IMR-90 (cell line): ENCODE results near the gene CD99. TPM values are rescaled to one million over a fixed set of nuclear protein-coding genes. Genes with fewer than 3 reads are reported as not detected.
A peak's percentile ranks its signal among the peaks of the same experiment; 100 is the strongest.

ENCODE experiments used
- ATAC-seq: fragments of 200-7000 bp; cut with Tn5 transposase; 2 replicates; pipeline ENCODE4 v1.9.1; 2020; ENCODE audit warnings: low read depth, mild to moderate bottlenecking, moderate library complexity
- BruUV-seq: library from RNA; stranded (reverse); fragments of 400-500 nt; replicated peaks from 2 replicates; lab custom pipeline; 2021; lab: Mats Ljungman, UMichigan
- CTCF ChIA-PET: fragments of 300-600 bp; formaldehyde crosslinking; extraction: SDS; loops from one replicate; lab custom pipeline; 2021; ENCODE audit warnings: antibody characterized with exemption; lab: Yijun Ruan, JAX
- POLR2A ChIA-PET: fragments of 300-600 bp; sonication (Branson Sonifier 250); formaldehyde crosslinking; loops from one replicate; lab custom pipeline; 2022; ENCODE audit warnings: antibody characterized with exemption; ENCODE audit not compliant: unreplicated experiment; lab: Charles Lee
- DNase-seq: peaks from one replicate; pipeline ENCODE4 v3.0.0; 2013
- H2AFZ ChIP-seq: replicated peaks from 2 replicates; pipeline ENCODE3; 2013; ENCODE audit warnings: low read length, mild to moderate bottlenecking; ENCODE audit not compliant: poor library complexity
- H2AK5ac ChIP-seq: 2 replicates; pipeline ENCODE4 v1.6.1; 2013; ENCODE audit warnings: low read depth, low read length, inconsistent platforms
- H2AK9ac ChIP-seq: replicated peaks from 2 replicates; pipeline ENCODE3; 2013; ENCODE audit warnings: mild to moderate bottlenecking, low read depth, low read length, moderate library complexity; ENCODE audit not compliant: poor library complexity
- H2BK120ac ChIP-seq: 2 replicates; pipeline ENCODE4 v1.6.1; 2013; ENCODE audit warnings: low read depth, low read length, inconsistent platforms
- H2BK15ac ChIP-seq: 3 replicates; pipeline ENCODE4 v1.6.1; 2013; ENCODE audit warnings: low read depth, low read length, inconsistent platforms
- H2BK20ac ChIP-seq: 2 replicates; pipeline ENCODE4 v1.6.1; 2013; ENCODE audit warnings: low read depth, mild to moderate bottlenecking, inconsistent platforms, low read length, moderate library complexity
- H2BK5ac ChIP-seq: 2 replicates; pipeline ENCODE4 v1.6.1; 2013; ENCODE audit warnings: mild to moderate bottlenecking, low read depth, low read length, inconsistent platforms; ENCODE audit not compliant: poor library complexity, severe bottlenecking
- H3K14ac ChIP-seq: replicated peaks from 2 replicates; pipeline ENCODE4 v1.6.1; 2013; ENCODE audit warnings: low read depth, low read length, inconsistent platforms
- H3K18ac ChIP-seq: 2 replicates; pipeline ENCODE4 v1.6.1; 2013; ENCODE audit warnings: low read depth, low read length, control low read depth
- H3K23ac ChIP-seq: 2 replicates; pipeline ENCODE4 v1.6.1; 2013; ENCODE audit warnings: low read depth, low read length, inconsistent platforms
- H3K27ac ChIP-seq: 2 replicates; pipeline ENCODE4 v1.5.1; 2013; ENCODE audit warnings: mild to moderate bottlenecking, control low read depth, low read length; ENCODE audit not compliant: insufficient read depth
- H3K27me3 ChIP-seq: 2 replicates; pipeline ENCODE4 v1.6.1; 2013; ENCODE audit warnings: low read length; ENCODE audit not compliant: control insufficient read depth, insufficient read depth
- H3K36me3 ChIP-seq: 2 replicates; pipeline ENCODE4 v1.6.1; 2013; ENCODE audit warnings: low read length, mixed read lengths; ENCODE audit not compliant: control insufficient read depth, insufficient read depth
- H3K4ac ChIP-seq: 2 replicates; pipeline ENCODE4 v1.6.1; 2013; ENCODE audit warnings: low read depth, low read length, inconsistent platforms
- H3K4me1 ChIP-seq: 2 replicates; pipeline ENCODE4 v1.6.1; 2013; ENCODE audit warnings: low read length, mixed read lengths; ENCODE audit not compliant: control insufficient read depth, insufficient read depth
- H3K4me2 ChIP-seq: 2 replicates; pipeline ENCODE4 v1.6.1; 2013; ENCODE audit warnings: low read depth, mild to moderate bottlenecking, control low read depth, low read length, moderate library complexity
- H3K4me3 ChIP-seq: 2 replicates; pipeline ENCODE4 v1.5.1; 2013; ENCODE audit warnings: low read depth, mild to moderate bottlenecking, control low read depth, low read length, moderate library complexity; ENCODE audit not compliant: insufficient read depth
- H3K56ac ChIP-seq: 2 replicates; pipeline ENCODE4 v1.6.1; 2013; ENCODE audit warnings: low read length, inconsistent platforms; ENCODE audit not compliant: insufficient read depth; ENCODE audit errors: extremely low read depth
- H3K79me1 ChIP-seq, 2 experiments: 2 replicates each; pipeline ENCODE4 v1.6.1; 2013; ENCODE audit warnings: low read length in 2 of 2, inconsistent platforms in 1 of 2, low read depth in 1 of 2
- H3K9ac ChIP-seq: 2 replicates; pipeline ENCODE4 v1.6.1; 2013; ENCODE audit warnings: low read depth, low read length, control low read depth
- H3K9me1 ChIP-seq: 2 replicates; pipeline ENCODE4 v1.6.1; 2013; ENCODE audit warnings: low read length, inconsistent platforms; ENCODE audit not compliant: insufficient read depth
- H3K9me3 ChIP-seq: 2 replicates; pipeline ENCODE4 v1.6.1; 2013; ENCODE audit warnings: low read length; ENCODE audit not compliant: control insufficient read depth, insufficient read depth
- H4K20me1 ChIP-seq: 2 replicates; pipeline ENCODE4 v1.6.1; 2013; ENCODE audit warnings: low read length, inconsistent platforms; ENCODE audit not compliant: insufficient read depth
- H4K5ac ChIP-seq: 2 replicates; pipeline ENCODE4 v1.6.1; 2013; ENCODE audit warnings: mild to moderate bottlenecking, low read depth, low read length, control low read depth
- H4K8ac ChIP-seq, 2 experiments: 2 replicates each; pipeline ENCODE4 v1.6.1; 2013; ENCODE audit warnings: low read depth in 2 of 2, low read length in 2 of 2, control low read depth in 1 of 2, inconsistent platforms in 1 of 2
- H4K91ac ChIP-seq: 2 replicates; pipeline ENCODE4 v1.6.1; 2013; ENCODE audit warnings: low read depth, low read length, inconsistent platforms; ENCODE audit not compliant: insufficient read depth
- BHLHE40 ChIP-seq: fragments of 150-350 bp; IDR thresholded peaks from 2 replicates; pipeline ENCODE4 v1.6.1; 2016; ENCODE audit warnings: mild to moderate bottlenecking, low read depth, low read length
- CEBPB ChIP-seq: IDR thresholded peaks from 2 replicates; pipeline ENCODE4 v1.6.1; 2012; ENCODE audit warnings: low read depth, low read length, improper control_type of control experiment
- FOS ChIP-seq: fragments of 150-350 bp; IDR thresholded peaks from 2 replicates; pipeline ENCODE4 v1.6.1; 2016; ENCODE audit warnings: low read depth, low read length
- MAFK ChIP-seq: IDR thresholded peaks from 2 replicates; pipeline ENCODE4 v1.6.1; 2012; ENCODE audit warnings: low read depth, low read length, improper control_type of control experiment
- MAZ ChIP-seq: IDR thresholded peaks from 2 replicates; pipeline ENCODE4 v1.6.1; 2012; ENCODE audit warnings: low read depth, mild to moderate bottlenecking, low read length, improper control_type of control experiment, moderate library complexity, borderline replicate concordance
- MXI1 ChIP-seq: IDR thresholded peaks from 2 replicates; pipeline ENCODE4 v1.6.1; 2012; ENCODE audit warnings: low read depth, mild to moderate bottlenecking, low read length, moderate library complexity, borderline replicate concordance
- NFE2L2 ChIP-seq: fragments of 150-350 bp; IDR thresholded peaks from 2 replicates; pipeline ENCODE4 v1.6.1; 2016; ENCODE audit warnings: low read depth, mild to moderate bottlenecking, low read length
- POLR2A ChIP-seq: IDR thresholded peaks from 2 replicates; pipeline ENCODE4 v1.6.1; 2012; ENCODE audit warnings: mild to moderate bottlenecking, low read depth, low read length
- RAD21 ChIP-seq: IDR thresholded peaks from 2 replicates; pipeline ENCODE4 v1.6.1; 2012; ENCODE audit warnings: low read length, improper control_type of control experiment
- RCOR1 ChIP-seq: IDR thresholded peaks from 2 replicates; pipeline ENCODE4 v1.6.1; 2012; ENCODE audit warnings: mild to moderate bottlenecking, low read length, improper control_type of control experiment; ENCODE audit not compliant: insufficient replicate concordance
- RFX5 ChIP-seq: IDR thresholded peaks from 2 replicates; pipeline ENCODE4 v1.8.0; 2012; ENCODE audit warnings: low read depth, mild to moderate bottlenecking, low read length, moderate library complexity
- SMC3 ChIP-seq: fragments of 150-350 bp; IDR thresholded peaks from 2 replicates; pipeline ENCODE4 v1.6.1; 2016; ENCODE audit warnings: low read depth, mild to moderate bottlenecking, antibody characterized with exemption, low read length, moderate library complexity
- WGBS, 2 experiments: methylation state at CpG; one replicate each; pipeline versions ENCODE4 v1.1.5 to v1.1.7; 2013; ENCODE audit warnings: missing lambda C conversion rate in 2 of 2; ENCODE audit not compliant: insufficient read length in 1 of 2; ENCODE audit errors: extremely low coverage in 2 of 2; 5-methylcytosine and 5-hydroxymethylcytosine counted together
- dilution Hi-C: fragments of 300-500 bp; cut with HindIII; formaldehyde crosslinking; loops from one replicate; pipeline ENCODE4 v1.14.3; 2018; ENCODE audit warnings: low sequenced_read_pairs; ENCODE audit not compliant: unreplicated experiment
- in situ Hi-C: fragments of 300-500 bp; cut with MboI; formaldehyde crosslinking; loops from 3 replicates; pipeline ENCODE4 v1.14.3; 2019; ENCODE audit warnings: low sequenced_read_pairs, inconsistent platforms, mixed read lengths
- intact Hi-C: fragments of 100-400 bp; cut with micrococcal nuclease; formaldehyde crosslinking; loops from 2 replicates; pipeline ENCODE4 v1.10.0; 2022
- polyA plus RNA-seq, 3 experiments: library from polyadenylated mRNA; depleted of rRNA; stranded (reverse); fragments of >200 nt; gene quantifications; 2 replicates each; pipeline ENCODE4 v1.2.3, GENCODE V29; 2012; ENCODE audit warnings: low replicate concordance in 1 of 3
- total RNA-seq: library from RNA; depleted of rRNA; stranded (reverse); fragments of >200 nt; gene quantifications from 2 replicates; pipeline ENCODE4 v1.2.3, GENCODE V29; 2012
- TF ChIP-seq, protein P1 (sequence below): conservative IDR thresholded peaks from 2 replicates; pipeline ENCODE4 v1.5.1; 2012; ENCODE audit warnings: mild to moderate bottlenecking, low read depth, low read length, improper control_type of control experiment
- TF ChIP-seq, protein P2 (sequence below): fragments of 150-350 bp; IDR thresholded peaks from 2 replicates; pipeline ENCODE4 v1.6.1; 2016; ENCODE audit warnings: low read depth, mild to moderate bottlenecking, low read length, moderate library complexity, borderline replicate concordance
- TF ChIP-seq, protein P3 (sequence below): fragments of 150-350 bp; IDR thresholded peaks from 2 replicates; pipeline ENCODE4 v1.6.1; 2017; ENCODE audit warnings: mild to moderate bottlenecking, antibody characterized with exemption, low read length, low read depth

CD99 gene
- total and polyA plus RNA-seq, 2 of the 4 experiments (the other 2 are of a cell fraction), result 102 to 369 TPM

DNA sequence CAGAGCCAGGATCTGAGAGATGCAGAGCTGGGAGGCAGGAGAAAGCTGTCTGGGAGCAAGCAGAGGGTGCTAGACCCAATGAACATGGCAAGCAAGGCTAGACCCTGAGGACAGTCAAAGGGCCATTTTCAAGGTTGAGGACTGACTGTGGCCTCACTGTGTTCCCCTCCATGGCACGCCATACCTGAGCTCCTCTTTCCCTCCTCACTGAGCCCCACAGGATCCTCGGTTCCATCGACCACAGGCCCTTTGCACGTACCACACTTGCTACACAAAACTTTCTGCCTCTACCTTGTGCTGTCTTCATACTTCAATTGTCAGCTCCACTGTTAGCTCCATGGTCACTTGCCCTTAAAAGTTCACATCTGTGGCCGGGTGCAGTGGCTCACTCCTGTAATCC, 45.5 kb upstream of the CD99 start:
- Histone ChIP-seq H4K91ac (no peak overlapping the region), H4K20me1 (no peaks in the 10 kb centered on the region), H3K79me1 (no peaks in the 10 kb centered on the region), H3K4me1 (no peaks in the 10 kb centered on the region), H2AK9ac (peak overlapping the region; percentile 42), H2BK20ac (no peak overlapping the region), H2BK5ac (no peak overlapping the region), H3K36me3 (no peaks in the 10 kb centered on the region; the same call in 1 of the 2 replicates), H4K5ac (no peak overlapping the region), H2AK5ac (no peak overlapping the region), H3K9ac (no peak overlapping the region), H3K4me2 (no peak overlapping the region), H3K23ac (no peak overlapping the region), H3K4me3 (no peak overlapping the region), H3K9me1 (peaks cover 2% of the 10 kb centered on the region; the same call in 1 of the 2 replicates), H3K9me3 (0 out of 2 replicates have a peak, but pooled peaks cover 2% of the 10 kb centered on the region), H2BK120ac (no peak overlapping the region), H4K8ac (no peak overlapping the region), H3K56ac (no peak overlapping the region), H2BK15ac (no peak overlapping the region), H3K27me3 (no peaks in the 10 kb centered on the region), H2AFZ (peak overlapping the region; percentile 33), H3K14ac (no peak overlapping the region), H3K27ac (no peak overlapping the region), H3K18ac (no peak overlapping the region), H3K4ac (no peak overlapping the region)
- POLR2A ChIA-PET, result no interaction called here
- DNase-seq, result no peak
- TF ChIP-seq, protein P1, sequence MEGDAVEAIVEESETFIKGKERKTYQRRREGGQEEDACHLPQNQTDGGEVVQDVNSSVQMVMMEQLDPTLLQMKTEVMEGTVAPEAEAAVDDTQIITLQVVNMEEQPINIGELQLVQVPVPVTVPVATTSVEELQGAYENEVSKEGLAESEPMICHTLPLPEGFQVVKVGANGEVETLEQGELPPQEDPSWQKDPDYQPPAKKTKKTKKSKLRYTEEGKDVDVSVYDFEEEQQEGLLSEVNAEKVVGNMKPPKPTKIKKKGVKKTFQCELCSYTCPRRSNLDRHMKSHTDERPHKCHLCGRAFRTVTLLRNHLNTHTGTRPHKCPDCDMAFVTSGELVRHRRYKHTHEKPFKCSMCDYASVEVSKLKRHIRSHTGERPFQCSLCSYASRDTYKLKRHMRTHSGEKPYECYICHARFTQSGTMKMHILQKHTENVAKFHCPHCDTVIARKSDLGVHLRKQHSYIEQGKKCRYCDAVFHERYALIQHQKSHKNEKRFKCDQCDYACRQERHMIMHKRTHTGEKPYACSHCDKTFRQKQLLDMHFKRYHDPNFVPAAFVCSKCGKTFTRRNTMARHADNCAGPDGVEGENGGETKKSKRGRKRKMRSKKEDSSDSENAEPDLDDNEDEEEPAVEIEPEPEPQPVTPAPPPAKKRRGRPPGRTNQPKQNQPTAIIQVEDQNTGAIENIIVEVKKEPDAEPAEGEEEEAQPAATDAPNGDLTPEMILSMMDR, result no peak
- TF ChIP-seq MXI1 (no peak), RFX5 (no peak), RAD21 (no peak), BHLHE40 (no peak), FOS (no peak), RCOR1 (no peak), CEBPB (no peak), NFE2L2 (no peak), MAZ (no peak), SMC3 (no peak), POLR2A (no peak), MAFK (no peak)
- TF ChIP-seq, protein P2, sequence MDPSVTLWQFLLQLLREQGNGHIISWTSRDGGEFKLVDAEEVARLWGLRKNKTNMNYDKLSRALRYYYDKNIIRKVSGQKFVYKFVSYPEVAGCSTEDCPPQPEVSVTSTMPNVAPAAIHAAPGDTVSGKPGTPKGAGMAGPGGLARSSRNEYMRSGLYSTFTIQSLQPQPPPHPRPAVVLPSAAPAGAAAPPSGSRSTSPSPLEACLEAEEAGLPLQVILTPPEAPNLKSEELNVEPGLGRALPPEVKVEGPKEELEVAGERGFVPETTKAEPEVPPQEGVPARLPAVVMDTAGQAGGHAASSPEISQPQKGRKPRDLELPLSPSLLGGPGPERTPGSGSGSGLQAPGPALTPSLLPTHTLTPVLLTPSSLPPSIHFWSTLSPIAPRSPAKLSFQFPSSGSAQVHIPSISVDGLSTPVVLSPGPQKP, result no peak
- TF ChIP-seq, protein P3, sequence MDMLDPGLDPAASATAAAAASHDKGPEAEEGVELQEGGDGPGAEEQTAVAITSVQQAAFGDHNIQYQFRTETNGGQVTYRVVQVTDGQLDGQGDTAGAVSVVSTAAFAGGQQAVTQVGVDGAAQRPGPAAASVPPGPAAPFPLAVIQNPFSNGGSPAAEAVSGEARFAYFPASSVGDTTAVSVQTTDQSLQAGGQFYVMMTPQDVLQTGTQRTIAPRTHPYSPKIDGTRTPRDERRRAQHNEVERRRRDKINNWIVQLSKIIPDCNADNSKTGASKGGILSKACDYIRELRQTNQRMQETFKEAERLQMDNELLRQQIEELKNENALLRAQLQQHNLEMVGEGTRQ, result no peak
- in situ Hi-C loops, result loop anchor here (5.0 kb wide), 1 partner anchor 177 kb away; no protein-coding TSS in a partner anchor
- intact Hi-C loops, result no loop called here
- CTCF ChIA-PET, result no interaction called here
- dilution Hi-C loops, result no loop called here
- no peak for ATAC-seq
- 46% methylated on average over 4 of the region's 5 CpGs; no CpG with 5 or more reads in 1 of the 2 experiments for WGBS, 2 experiments
- no TSS peak for BruUV-seq
